GM12878 (cell line): ENCODE data around the gene OTOG. TPM values are rescaled to one million over a fixed set of nuclear protein-coding genes. Genes with fewer than 3 reads are reported as not detected.

Experiments used
- ATAC-seq: fragments of 200-7000 bp; cut with Tn5 transposase; 3 replicates; pipeline ENCODE4 v1.9.1; 2020; ENCODE audit warnings: mild to moderate bottlenecking, moderate library complexity
- BruUV-seq: library from RNA; stranded (reverse); fragments of 400-500 nt; replicated peaks from 2 replicates; lab custom pipeline; 2021; lab: Mats Ljungman, UMichigan
- CTCF ChIA-PET: fragments of 300-600 bp; sonication (Branson Sonifier 250); formaldehyde crosslinking; extraction: SDS; loops from one replicate; lab custom pipeline; 2021; ENCODE audit warnings: inconsistent platforms; lab: Yijun Ruan, JAX
- POLR2A ChIA-PET: fragments of 350-600 bp; formaldehyde crosslinking; extraction: SDS; loops from one replicate; lab custom pipeline; 2021; ENCODE audit warnings: inconsistent platforms; lab: Charles Lee
- RAD21 ChIA-PET: fragments of 300-600 bp; sonication (Branson Sonifier 250); formaldehyde crosslinking; loops from one replicate; lab custom pipeline; 2023; ENCODE audit warnings: antibody characterized with exemption; ENCODE audit not compliant: unreplicated experiment; lab: Charles Lee
- SMC1A ChIA-PET: fragments of 300-600 bp; sonication (Branson Sonifier 250); formaldehyde crosslinking; loops from one replicate; lab custom pipeline; 2023; ENCODE audit not compliant: unreplicated experiment, uncharacterized antibody; lab: Charles Lee
- DNase-seq: peaks from one replicate; pipeline ENCODE4 v3.0.0-alpha.2; 2011; ENCODE audit warnings: low read depth, low spot score
- FAIRE-seq: peaks from 3 replicates; lab custom pipeline; 2011; peaks lifted over from hg19 to GRCh38; lab: Jason Lieb, UNC
- H2AFZ ChIP-seq: 2 replicates; pipeline ENCODE4 v1.6.0; 2011; ENCODE audit warnings: low read depth, low read length, control low read depth; ENCODE audit not compliant: control insufficient read depth
- H3K27ac ChIP-seq: 2 replicates; pipeline ENCODE4 v1.5.1; 2011; ENCODE audit warnings: control low read depth; ENCODE audit not compliant: control insufficient read depth, insufficient read depth
- H3K27me3 ChIP-seq, 2 experiments: replicated peaks in 1 of 2; 2 replicates each; pipeline versions ENCODE4 v1.6.0 to v1.6.1; 2011; ENCODE audit warnings: low read length in 1 of 2; ENCODE audit not compliant: control insufficient read depth in 2 of 2, insufficient read depth in 2 of 2
- H3K36me3 ChIP-seq, 2 experiments: 2 replicates each; pipeline ENCODE4 v1.5.1; 2011; ENCODE audit warnings: low read length in 1 of 2; ENCODE audit not compliant: control insufficient read depth in 2 of 2, insufficient read depth in 2 of 2
- H3K4me1 ChIP-seq: 2 replicates; pipeline ENCODE4 v1.6.1; 2011; ENCODE audit warnings: mild to moderate bottlenecking, low read length, moderate library complexity, mixed read lengths; ENCODE audit not compliant: control insufficient read depth, insufficient read depth
- H3K4me2 ChIP-seq: 2 replicates; pipeline ENCODE4 v1.6.0; 2011; ENCODE audit warnings: control low read depth; ENCODE audit not compliant: control insufficient read depth, insufficient read depth
- H3K4me3 ChIP-seq: fragments of 200-600 bp; sonication (generic); 2 replicates; pipeline ENCODE4 v1.5.1; 2016
- H3K79me2 ChIP-seq: 2 replicates; pipeline ENCODE4 v1.6.0; 2011; ENCODE audit warnings: low read length; ENCODE audit not compliant: control insufficient read depth, insufficient read depth
- H3K9ac ChIP-seq: 2 replicates; pipeline ENCODE4 v1.8.0; 2011; ENCODE audit warnings: low read length, control low read depth, mixed read lengths; ENCODE audit not compliant: control insufficient read depth, insufficient read depth
- H3K9me3 ChIP-seq: replicated peaks from 3 replicates; pipeline ENCODE4 v1.5.1; 2011; ENCODE audit warnings: mild to moderate bottlenecking, low read length; ENCODE audit not compliant: control insufficient read depth, insufficient read depth
- H4K20me1 ChIP-seq: 2 replicates; pipeline ENCODE4 v1.6.0; 2011; ENCODE audit not compliant: control insufficient read depth, insufficient read depth
- BCL11A ChIP-seq: IDR thresholded peaks from 2 replicates; pipeline ENCODE4 v1.6.1; 2011; ENCODE audit warnings: low read depth, low read length
- CREM ChIP-seq: IDR thresholded peaks from 2 replicates; pipeline ENCODE4 v1.6.1; 2014; ENCODE audit warnings: antibody characterized with exemption, low read depth
- FOS ChIP-seq: IDR thresholded peaks from 3 replicates; pipeline ENCODE4 v1.6.1; 2011; ENCODE audit warnings: borderline replicate concordance; ENCODE audit not compliant: insufficient read length; ENCODE audit errors: extremely low read depth
- NR2C1 ChIP-seq: fragments of 450-650 bp; IDR thresholded peaks from 2 replicates; pipeline ENCODE4 v1.6.1; 2017; ENCODE audit warnings: antibody characterized with exemption, mild to moderate bottlenecking, moderate library complexity
- PAX5 ChIP-seq: IDR thresholded peaks from 2 replicates; pipeline ENCODE4 v1.6.1; 2011; ENCODE audit warnings: low read depth, low read length, borderline replicate concordance
- SIN3A ChIP-seq: IDR thresholded peaks from 2 replicates; pipeline ENCODE4 v1.6.1; 2012; ENCODE audit warnings: low read depth, low read length, improper control_type of control experiment
- YY1 ChIP-seq: IDR thresholded peaks from 2 replicates; pipeline ENCODE4 v1.6.1; 2011; ENCODE audit warnings: low read depth, mild to moderate bottlenecking, low read length
- WGBS: methylation state at CpG from one replicate; pipeline ENCODE4 v1.1.6; 2016; ENCODE audit warnings: low lambda C conversion rate; ENCODE audit not compliant: insufficient replicate concordance, insufficient coverage; ENCODE audit errors: missing lambda C conversion rate; 5-methylcytosine and 5-hydroxymethylcytosine counted together
- in situ Hi-C: fragments of 300-500 bp; cut with MboI; formaldehyde crosslinking; loops from 9 replicates; pipeline ENCODE4 v1.14.3; 2018; ENCODE audit warnings: mixed read lengths
- intact Hi-C: fragments of 100-400 bp; cut with micrococcal nuclease; formaldehyde crosslinking; loops from one replicate; pipeline ENCODE4 v1.14.2; 2022; ENCODE audit not compliant: unreplicated experiment
- polyA plus RNA-seq, 11 experiments: library from polyadenylated mRNA; depleted of rRNA in 4 of 11; unstranded in 6 of 11; stranded (reverse) in 5 of 11; fragments of >200 nt; fragmentation: Nextera tagmentation in 4 of 11; fragmentation: Illumina TruSeq in 1 of 11; extraction: Ambion mirVana in 4 of 11; extraction: Trizol in 1 of 11; gene quantifications; 1 replicate in 1 of 11; 2 replicates in 10 of 11; pipeline versions ENCODE4 v1.2.1 to v1.2.3, GENCODE V29; 2011 to 2016; ENCODE audit warnings: inconsistent platforms in 2 of 11, missing spikeins in 2 of 11, low read depth in 1 of 11
- total RNA-seq, 4 experiments: library from RNA; depleted of rRNA in 3 of 4; stranded (reverse); fragments of >200 nt in 3 of 4; fragmentation: Illumina TruSeq in 1 of 4; extraction: Trizol in 1 of 4; gene quantifications; 2 replicates each; pipeline versions ENCODE4 v1.2.1 to v1.2.3, GENCODE V29; 2013 to 2021
- TF ChIP-seq, protein P1 (sequence below), 3 experiments: IDR thresholded peaks in 2 of 3; conservative IDR thresholded peaks in 1 of 3; 2 replicates each; pipeline ENCODE4 v1.5.1; 2011; ENCODE audit warnings: low read depth in 3 of 3, low read length in 3 of 3, mild to moderate bottlenecking in 3 of 3, control low read depth in 2 of 3, moderate library complexity in 2 of 3, inconsistent platforms in 1 of 3, mixed read lengths in 1 of 3; ENCODE audit not compliant: control insufficient read depth in 2 of 3, insufficient read depth in 1 of 3; ENCODE audit errors: extremely low read depth in 1 of 3
- TF ChIP-seq, protein P2 (sequence below): fragments of 450-650 bp; IDR thresholded peaks from 2 replicates; pipeline ENCODE4 v1.6.1; 2018; ENCODE audit warnings: mild to moderate bottlenecking, low read depth, moderate library complexity; ENCODE audit not compliant: partially characterized antibody
- TF ChIP-seq, protein P3 (sequence below): fragments of 450-650 bp; IDR thresholded peaks from 2 replicates; pipeline ENCODE4 v1.6.1; 2016; ENCODE audit warnings: mild to moderate bottlenecking, moderate library complexity, borderline replicate concordance

OTOG gene
- total and polyA plus RNA-seq, 10 of the 15 experiments (the other 5 are each of a cell fraction or from before 2014, with no cell fraction given): not detected

DNA sequence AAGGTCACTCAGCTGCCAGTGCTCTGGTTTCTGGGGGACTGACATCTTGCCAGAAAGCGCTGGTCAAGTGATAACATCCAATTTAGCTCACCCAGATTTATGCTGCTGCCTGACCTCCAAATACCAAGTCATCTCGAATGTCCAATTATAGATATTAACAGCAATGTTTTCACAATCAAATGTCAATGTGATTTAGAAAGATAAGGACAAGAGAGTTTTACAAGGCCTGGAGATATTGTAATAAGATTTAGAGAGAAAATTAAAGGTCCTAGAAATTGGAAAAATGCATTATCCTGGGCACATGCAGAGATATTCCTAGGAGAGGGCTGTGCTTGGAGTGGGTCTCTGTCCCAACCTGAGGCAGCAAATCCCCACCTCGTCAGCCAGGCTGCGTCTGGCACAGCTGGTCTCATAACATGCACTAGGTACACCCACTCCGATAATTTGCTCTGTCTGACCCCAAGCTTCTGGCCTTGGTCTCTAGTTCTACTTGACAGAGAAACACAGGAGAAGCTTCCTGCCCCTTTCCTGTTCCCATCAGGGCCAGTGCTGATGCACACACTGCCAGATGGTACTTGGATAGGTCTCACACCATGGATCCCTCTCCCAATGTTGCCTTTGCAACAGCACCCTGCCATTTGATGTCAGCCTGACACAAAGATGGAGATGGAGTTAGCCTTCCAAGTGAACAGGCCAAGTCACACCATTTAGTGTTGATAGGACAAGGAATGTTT is 31.4 kb upstream of the OTOG start:
- DNase-seq (no peak), FAIRE-seq (no peak)
- RAD21 ChIA-PET: no interaction called here
- TF ChIP-seq FOS (no peak), SIN3A (no peak), CREM (no peak), BCL11A (no peak), YY1 (no peak), PAX5 (no peak), NR2C1 (no peak)
- TF ChIP-seq, protein P1, sequence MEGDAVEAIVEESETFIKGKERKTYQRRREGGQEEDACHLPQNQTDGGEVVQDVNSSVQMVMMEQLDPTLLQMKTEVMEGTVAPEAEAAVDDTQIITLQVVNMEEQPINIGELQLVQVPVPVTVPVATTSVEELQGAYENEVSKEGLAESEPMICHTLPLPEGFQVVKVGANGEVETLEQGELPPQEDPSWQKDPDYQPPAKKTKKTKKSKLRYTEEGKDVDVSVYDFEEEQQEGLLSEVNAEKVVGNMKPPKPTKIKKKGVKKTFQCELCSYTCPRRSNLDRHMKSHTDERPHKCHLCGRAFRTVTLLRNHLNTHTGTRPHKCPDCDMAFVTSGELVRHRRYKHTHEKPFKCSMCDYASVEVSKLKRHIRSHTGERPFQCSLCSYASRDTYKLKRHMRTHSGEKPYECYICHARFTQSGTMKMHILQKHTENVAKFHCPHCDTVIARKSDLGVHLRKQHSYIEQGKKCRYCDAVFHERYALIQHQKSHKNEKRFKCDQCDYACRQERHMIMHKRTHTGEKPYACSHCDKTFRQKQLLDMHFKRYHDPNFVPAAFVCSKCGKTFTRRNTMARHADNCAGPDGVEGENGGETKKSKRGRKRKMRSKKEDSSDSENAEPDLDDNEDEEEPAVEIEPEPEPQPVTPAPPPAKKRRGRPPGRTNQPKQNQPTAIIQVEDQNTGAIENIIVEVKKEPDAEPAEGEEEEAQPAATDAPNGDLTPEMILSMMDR (IDR thresholded peaks at IDR 0.05 in 2 of 3, conservative IDR thresholded peaks at IDR 0.05 in 1 of 3; ENCODE audit: control insufficient read depth in 2 of 3, extremely low read depth in 1 of 3, insufficient read depth in 1 of 3, low read depth in 3 of 3, low read length in 3 of 3): no peak
- TF ChIP-seq, protein P2, sequence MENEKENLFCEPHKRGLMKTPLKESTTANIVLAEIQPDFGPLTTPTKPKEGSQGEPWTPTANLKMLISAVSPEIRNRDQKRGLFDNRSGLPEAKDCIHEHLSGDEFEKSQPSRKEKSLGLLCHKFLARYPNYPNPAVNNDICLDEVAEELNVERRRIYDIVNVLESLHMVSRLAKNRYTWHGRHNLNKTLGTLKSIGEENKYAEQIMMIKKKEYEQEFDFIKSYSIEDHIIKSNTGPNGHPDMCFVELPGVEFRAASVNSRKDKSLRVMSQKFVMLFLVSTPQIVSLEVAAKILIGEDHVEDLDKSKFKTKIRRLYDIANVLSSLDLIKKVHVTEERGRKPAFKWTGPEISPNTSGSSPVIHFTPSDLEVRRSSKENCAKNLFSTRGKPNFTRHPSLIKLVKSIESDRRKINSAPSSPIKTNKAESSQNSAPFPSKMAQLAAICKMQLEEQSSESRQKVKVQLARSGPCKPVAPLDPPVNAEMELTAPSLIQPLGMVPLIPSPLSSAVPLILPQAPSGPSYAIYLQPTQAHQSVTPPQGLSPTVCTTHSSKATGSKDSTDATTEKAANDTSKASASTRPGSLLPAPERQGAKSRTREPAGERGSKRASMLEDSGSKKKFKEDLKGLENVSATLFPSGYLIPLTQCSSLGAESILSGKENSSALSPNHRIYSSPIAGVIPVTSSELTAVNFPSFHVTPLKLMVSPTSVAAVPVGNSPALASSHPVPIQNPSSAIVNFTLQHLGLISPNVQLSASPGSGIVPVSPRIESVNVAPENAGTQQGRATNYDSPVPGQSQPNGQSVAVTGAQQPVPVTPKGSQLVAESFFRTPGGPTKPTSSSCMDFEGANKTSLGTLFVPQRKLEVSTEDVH: no peak
- TF ChIP-seq, protein P3, sequence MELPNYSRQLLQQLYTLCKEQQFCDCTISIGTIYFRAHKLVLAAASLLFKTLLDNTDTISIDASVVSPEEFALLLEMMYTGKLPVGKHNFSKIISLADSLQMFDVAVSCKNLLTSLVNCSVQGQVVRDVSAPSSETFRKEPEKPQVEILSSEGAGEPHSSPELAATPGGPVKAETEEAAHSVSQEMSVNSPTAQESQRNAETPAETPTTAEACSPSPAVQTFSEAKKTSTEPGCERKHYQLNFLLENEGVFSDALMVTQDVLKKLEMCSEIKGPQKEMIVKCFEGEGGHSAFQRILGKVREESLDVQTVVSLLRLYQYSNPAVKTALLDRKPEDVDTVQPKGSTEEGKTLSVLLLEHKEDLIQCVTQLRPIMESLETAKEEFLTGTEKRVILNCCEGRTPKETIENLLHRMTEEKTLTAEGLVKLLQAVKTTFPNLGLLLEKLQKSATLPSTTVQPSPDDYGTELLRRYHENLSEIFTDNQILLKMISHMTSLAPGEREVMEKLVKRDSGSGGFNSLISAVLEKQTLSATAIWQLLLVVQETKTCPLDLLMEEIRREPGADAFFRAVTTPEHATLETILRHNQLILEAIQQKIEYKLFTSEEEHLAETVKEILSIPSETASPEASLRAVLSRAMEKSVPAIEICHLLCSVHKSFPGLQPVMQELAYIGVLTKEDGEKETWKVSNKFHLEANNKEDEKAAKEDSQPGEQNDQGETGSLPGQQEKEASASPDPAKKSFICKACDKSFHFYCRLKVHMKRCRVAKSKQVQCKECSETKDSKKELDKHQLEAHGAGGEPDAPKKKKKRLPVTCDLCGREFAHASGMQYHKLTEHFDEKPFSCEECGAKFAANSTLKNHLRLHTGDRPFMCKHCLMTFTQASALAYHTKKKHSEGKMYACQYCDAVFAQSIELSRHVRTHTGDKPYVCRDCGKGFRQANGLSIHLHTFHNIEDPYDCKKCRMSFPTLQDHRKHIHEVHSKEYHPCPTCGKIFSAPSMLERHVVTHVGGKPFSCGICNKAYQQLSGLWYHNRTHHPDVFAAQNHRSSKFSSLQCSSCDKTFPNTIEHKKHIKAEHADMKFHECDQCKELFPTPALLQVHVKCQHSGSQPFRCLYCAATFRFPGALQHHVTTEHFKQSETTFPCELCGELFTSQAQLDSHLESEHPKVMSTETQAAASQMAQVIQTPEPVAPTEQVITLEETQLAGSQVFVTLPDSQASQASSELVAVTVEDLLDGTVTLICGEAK: no peak
- TF ChIP-seq, all 136 proteins: peak for 0
- Histone ChIP-seq H2AFZ (no peak overlapping the region), H3K36me3 (no peaks in the 10 kb centered on the region), H4K20me1 (no peaks in the 10 kb centered on the region; the same call in 1 of the 2 replicates), H3K27ac (no peak overlapping the region), H3K9me3 (no peaks in the 10 kb centered on the region), H3K4me2 (no peak overlapping the region), H3K27me3 (peaks cover 0 to 2% of the 10 kb centered on the region in 2 experiments; a peak in 3 of 4 replicates), H3K4me1 (no peaks in the 10 kb centered on the region), H3K9ac (no peak overlapping the region), H3K4me3 (no peak overlapping the region), H3K79me2 (no peaks in the 10 kb centered on the region)
- SMC1A ChIA-PET: interaction anchor here (1.4 kb wide), 1 partner anchor 10 kb away, joined by 3 read pairs; no protein-coding TSS in a partner anchor
- in situ Hi-C loops (no loop called here), intact Hi-C loops (no loop called here)
- POLR2A ChIA-PET: no interaction called here
- no peak for ATAC-seq
- WGBS: 7% methylated on average over 5 of the region's 5 CpGs
- CTCF ChIA-PET: interaction anchor here (2.1 kb wide), 1 partner anchor 12 kb away, joined by 6 read pairs; no protein-coding TSS in a partner anchor
- no TSS peak for BruUV-seq
